GM18502 (cell line): ENCODE results near the gene NUP93.

Experiments
- ATAC-seq: cut with Tn5 transposase; IDR thresholded peaks from one replicate; pipeline ENCODE4 v1.9.1; 2021; ENCODE audit warnings: mild to moderate bottlenecking; ENCODE audit not compliant: unreplicated experiment, poor library complexity

Gene NUP93

GRCh38 chr16:56741399-56741798, 11.5 kb downstream of the NUP93 start:
- ATAC-seq, result no peak

- ATAC-seq, result no peak
Measured at GRCh38 chr16:56742030-56742984, 12.4 kb downstream of the NUP93 start.

GRCh38 chr16:56743840-56744239, 13.9 kb downstream of the NUP93 start:
- no peak for ATAC-seq

GRCh38 chr16:56744996-56745640, 15.2 kb downstream of the NUP93 start:
- no peak for ATAC-seq

- no peak for ATAC-seq
Measured at GRCh38 chr16:56747486-56748045, 17.6 kb downstream of the NUP93 start.

GRCh38 chr16:56748191-56748590, 18.3 kb downstream of the NUP93 start:
- no peak for ATAC-seq

GRCh38 chr16:56748826-56749225, 18.9 kb downstream of the NUP93 start:
- ATAC-seq, result no peak

- ATAC-seq, result no peak
Measured at GRCh38 chr16:56749672-56750491, 20.0 kb downstream of the NUP93 start.

GRCh38 chr16:56753410-56753809, 23.5 kb downstream of the NUP93 start:
- ATAC-seq, result no peak

GRCh38 chr16:56755038-56755437, 25.1 kb downstream of the NUP93 start:
- ATAC-seq, result no peak

GRCh38 chr16:56758432-56758831, 28.5 kb downstream of the NUP93 start:
- no peak for ATAC-seq

- ATAC-seq, result no peak
Measured at GRCh38 chr16:56758930-56759329, 29.0 kb downstream of the NUP93 start.

- no peak for ATAC-seq
Measured at GRCh38 chr16:56763291-56763916, 33.5 kb downstream of the NUP93 start.

GRCh38 chr16:56764835-56765234, 34.9 kb downstream of the NUP93 start:
- ATAC-seq, result no peak

GRCh38 chr16:56765949-56766348, 36.0 kb downstream of the NUP93 start:
- no peak for ATAC-seq

GRCh38 chr16:56767024-56767423, 37.1 kb downstream of the NUP93 start:
- no peak for ATAC-seq

- ATAC-seq, result no peak
Measured at GRCh38 chr16:56769677-56770076, 39.7 kb downstream of the NUP93 start.

- no peak for ATAC-seq
Measured at GRCh38 chr16:56771558-56772279, 41.8 kb downstream of the NUP93 start.

- ATAC-seq, result no peak
Measured at GRCh38 chr16:56773532-56773931, 43.6 kb downstream of the NUP93 start.
